GM12878 (cell line): ENCODE results near the gene ARHGAP45. TPM values are rescaled to one million over a fixed set of nuclear protein-coding genes. Genes with fewer than 3 reads are reported as not detected.

Source experiments
- ATAC-seq: fragments of 200-7000 bp; cut with Tn5 transposase; 3 replicates; pipeline ENCODE4 v1.9.1; 2020; ENCODE audit warnings: mild to moderate bottlenecking, moderate library complexity
- BruUV-seq: library from RNA; stranded (reverse); fragments of 400-500 nt; replicated peaks from 2 replicates; lab custom pipeline; 2021; lab: Mats Ljungman, UMichigan
- CTCF ChIA-PET: fragments of 300-600 bp; sonication (Branson Sonifier 250); formaldehyde crosslinking; extraction: SDS; loops from one replicate; lab custom pipeline; 2021; ENCODE audit warnings: inconsistent platforms; lab: Yijun Ruan, JAX
- POLR2A ChIA-PET: fragments of 350-600 bp; formaldehyde crosslinking; extraction: SDS; loops from one replicate; lab custom pipeline; 2021; ENCODE audit warnings: inconsistent platforms; lab: Charles Lee
- RAD21 ChIA-PET: fragments of 300-600 bp; sonication (Branson Sonifier 250); formaldehyde crosslinking; loops from one replicate; lab custom pipeline; 2023; ENCODE audit warnings: antibody characterized with exemption; ENCODE audit not compliant: unreplicated experiment; lab: Charles Lee
- SMC1A ChIA-PET: fragments of 300-600 bp; sonication (Branson Sonifier 250); formaldehyde crosslinking; loops from one replicate; lab custom pipeline; 2023; ENCODE audit not compliant: unreplicated experiment, uncharacterized antibody; lab: Charles Lee
- DNase-seq: peaks from one replicate; pipeline ENCODE4 v3.0.0-alpha.2; 2011; ENCODE audit warnings: low read depth, low spot score
- FAIRE-seq: peaks from 3 replicates; lab custom pipeline; 2011; peaks lifted over from hg19 to GRCh38; lab: Jason Lieb, UNC
- H2AFZ ChIP-seq: 2 replicates; pipeline ENCODE4 v1.6.0; 2011; ENCODE audit warnings: low read depth, low read length, control low read depth; ENCODE audit not compliant: control insufficient read depth
- H3K27ac ChIP-seq: 2 replicates; pipeline ENCODE4 v1.5.1; 2011; ENCODE audit warnings: control low read depth; ENCODE audit not compliant: control insufficient read depth, insufficient read depth
- H3K27me3 ChIP-seq, 2 experiments: replicated peaks in 1 of 2; 2 replicates each; pipeline versions ENCODE4 v1.6.0 to v1.6.1; 2011; ENCODE audit warnings: low read length in 1 of 2; ENCODE audit not compliant: control insufficient read depth in 2 of 2, insufficient read depth in 2 of 2
- H3K36me3 ChIP-seq, 2 experiments: 2 replicates each; pipeline ENCODE4 v1.5.1; 2011; ENCODE audit warnings: low read length in 1 of 2; ENCODE audit not compliant: control insufficient read depth in 2 of 2, insufficient read depth in 2 of 2
- H3K4me1 ChIP-seq: 2 replicates; pipeline ENCODE4 v1.6.1; 2011; ENCODE audit warnings: mild to moderate bottlenecking, low read length, moderate library complexity, mixed read lengths; ENCODE audit not compliant: control insufficient read depth, insufficient read depth
- H3K4me2 ChIP-seq: 2 replicates; pipeline ENCODE4 v1.6.0; 2011; ENCODE audit warnings: control low read depth; ENCODE audit not compliant: control insufficient read depth, insufficient read depth
- H3K4me3 ChIP-seq: fragments of 200-600 bp; sonication (generic); 2 replicates; pipeline ENCODE4 v1.5.1; 2016
- H3K79me2 ChIP-seq: 2 replicates; pipeline ENCODE4 v1.6.0; 2011; ENCODE audit warnings: low read length; ENCODE audit not compliant: control insufficient read depth, insufficient read depth
- H3K9ac ChIP-seq: 2 replicates; pipeline ENCODE4 v1.8.0; 2011; ENCODE audit warnings: low read length, control low read depth, mixed read lengths; ENCODE audit not compliant: control insufficient read depth, insufficient read depth
- H3K9me3 ChIP-seq: replicated peaks from 3 replicates; pipeline ENCODE4 v1.5.1; 2011; ENCODE audit warnings: mild to moderate bottlenecking, low read length; ENCODE audit not compliant: control insufficient read depth, insufficient read depth
- H4K20me1 ChIP-seq: 2 replicates; pipeline ENCODE4 v1.6.0; 2011; ENCODE audit not compliant: control insufficient read depth, insufficient read depth
- BHLHE40 ChIP-seq, 2 experiments: fragments of 450-650 bp in 1 of 2; IDR thresholded peaks; 2 replicates each; pipeline ENCODE4 v1.6.1; 2011 to 2017; ENCODE audit warnings: low read depth in 2 of 2, borderline replicate concordance in 1 of 2, improper control_type of control experiment in 1 of 2, low read length in 1 of 2, mild to moderate bottlenecking in 1 of 2
- CBFB ChIP-seq: IDR thresholded peaks from 2 replicates; pipeline ENCODE4 v1.6.1; 2016; ENCODE audit warnings: antibody characterized with exemption, low read depth
- EP300 ChIP-seq, 2 experiments: fragments of 150-350 bp in 1 of 2; IDR thresholded peaks; 2 replicates each; pipeline ENCODE4 v1.6.1; 2011 to 2012; ENCODE audit warnings: low read depth in 2 of 2, low read length in 2 of 2, borderline replicate concordance in 1 of 2, improper control_type of control experiment in 1 of 2, inconsistent platforms in 1 of 2; ENCODE audit not compliant: control insufficient read depth in 1 of 2
- MYB ChIP-seq: fragments of 150-350 bp; IDR thresholded peaks from 2 replicates; pipeline ENCODE4 v1.6.1; 2014; ENCODE audit warnings: mild to moderate bottlenecking, low read depth, low read length, borderline replicate concordance
- NFIC ChIP-seq: IDR thresholded peaks from 2 replicates; pipeline ENCODE4 v1.6.1; 2012; ENCODE audit warnings: low read depth, mild to moderate bottlenecking, inconsistent platforms, low read length, moderate library complexity
- POU2F2 ChIP-seq: IDR thresholded peaks from 3 replicates; pipeline ENCODE4 v1.6.1; 2011; ENCODE audit warnings: low read depth, mild to moderate bottlenecking, low read length, borderline replicate concordance
- RBBP5 ChIP-seq: fragments of 200-600 bp; sonication (generic); conservative IDR thresholded peaks from 2 replicates; pipeline ENCODE4 v1.6.1; 2016
- STAT3 ChIP-seq: IDR thresholded peaks from 2 replicates; pipeline ENCODE4 v1.6.1; 2011; ENCODE audit warnings: low read depth, low read length, improper control_type of control experiment
- TCF12 ChIP-seq: IDR thresholded peaks from 2 replicates; pipeline ENCODE4 v1.6.1; 2011; ENCODE audit warnings: low read depth, mild to moderate bottlenecking, low read length
- YY1 ChIP-seq: IDR thresholded peaks from 2 replicates; pipeline ENCODE4 v1.6.1; 2011; ENCODE audit warnings: low read depth, mild to moderate bottlenecking, low read length
- WGBS: methylation state at CpG from one replicate; pipeline ENCODE4 v1.1.6; 2016; ENCODE audit warnings: low lambda C conversion rate; ENCODE audit not compliant: insufficient replicate concordance, insufficient coverage; ENCODE audit errors: missing lambda C conversion rate; 5-methylcytosine and 5-hydroxymethylcytosine counted together
- in situ Hi-C: fragments of 300-500 bp; cut with MboI; formaldehyde crosslinking; loops from 9 replicates; pipeline ENCODE4 v1.14.3; 2018; ENCODE audit warnings: mixed read lengths
- intact Hi-C: fragments of 100-400 bp; cut with micrococcal nuclease; formaldehyde crosslinking; loops from one replicate; pipeline ENCODE4 v1.14.2; 2022; ENCODE audit not compliant: unreplicated experiment
- polyA plus RNA-seq, 11 experiments: library from polyadenylated mRNA; depleted of rRNA in 4 of 11; unstranded in 6 of 11; stranded (reverse) in 5 of 11; fragments of >200 nt; fragmentation: Nextera tagmentation in 4 of 11; fragmentation: Illumina TruSeq in 1 of 11; extraction: Ambion mirVana in 4 of 11; extraction: Trizol in 1 of 11; gene quantifications; 1 replicate in 1 of 11; 2 replicates in 10 of 11; pipeline versions ENCODE4 v1.2.1 to v1.2.3, GENCODE V29; 2011 to 2016; ENCODE audit warnings: inconsistent platforms in 2 of 11, missing spikeins in 2 of 11, low read depth in 1 of 11
- total RNA-seq, 4 experiments: library from RNA; depleted of rRNA in 3 of 4; stranded (reverse); fragments of >200 nt in 3 of 4; fragmentation: Illumina TruSeq in 1 of 4; extraction: Trizol in 1 of 4; gene quantifications; 2 replicates each; pipeline versions ENCODE4 v1.2.1 to v1.2.3, GENCODE V29; 2013 to 2021
- TF ChIP-seq, protein P1 (sequence below): fragments of 450-650 bp; IDR thresholded peaks from 2 replicates; pipeline ENCODE4 v1.6.1; 2016; ENCODE audit warnings: mild to moderate bottlenecking, moderate library complexity, borderline replicate concordance
- TF ChIP-seq, protein P2 (sequence below): IDR thresholded peaks from 2 replicates; pipeline ENCODE4 v1.6.1; 2011; ENCODE audit warnings: low read depth, mild to moderate bottlenecking, low read length, moderate library complexity, borderline replicate concordance; ENCODE audit errors: extremely low read depth
- TF ChIP-seq, protein P3 (sequence below): IDR thresholded peaks from 2 replicates; pipeline ENCODE4 v1.6.1; 2011; ENCODE audit warnings: mild to moderate bottlenecking, low read depth, low read length, moderate library complexity; ENCODE audit not compliant: insufficient replicate concordance
- TF ChIP-seq, protein P4 (sequence below): fragments of 450-650 bp; IDR thresholded peaks from 2 replicates; pipeline ENCODE4 v1.6.1; 2016; ENCODE audit warnings: mild to moderate bottlenecking

ARHGAP45 gene
- total and polyA plus RNA-seq, 10 of the 15 experiments (the other 5 are each of a cell fraction or from before 2014, with no cell fraction given) = 1.4 to 151 (median 59.9) TPM

DNA sequence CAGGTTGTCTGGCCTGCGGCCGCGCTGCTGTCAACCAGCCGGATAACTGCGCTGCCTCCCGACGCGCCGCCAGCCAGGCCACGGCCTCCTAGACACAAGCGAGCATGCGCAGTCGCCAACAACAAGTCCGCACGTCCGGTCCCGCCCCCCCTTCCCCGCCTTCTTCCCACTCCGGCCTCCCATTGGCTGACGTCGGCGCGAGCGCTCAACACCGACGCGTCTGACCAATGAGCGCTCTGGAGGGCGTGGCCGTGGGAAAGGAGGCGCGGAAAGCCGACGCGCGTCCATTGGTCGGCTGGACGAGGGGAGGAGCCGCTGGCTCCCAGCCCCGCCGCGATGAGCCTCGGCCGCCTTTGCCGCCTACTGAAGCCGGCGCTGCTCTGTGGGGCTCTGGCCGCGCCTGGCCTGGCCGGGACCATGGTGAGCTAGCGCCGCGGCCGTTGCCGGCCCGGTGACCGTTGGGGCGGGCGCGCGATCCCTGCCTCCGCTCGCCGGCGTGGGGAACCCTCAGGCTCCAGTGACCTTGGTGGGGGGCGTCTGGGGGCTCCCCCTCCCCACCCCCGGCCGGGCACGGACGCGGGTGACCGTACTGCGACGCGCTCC is 36.8 kb downstream of the ARHGAP45 start, which contains the start of gene GPX4:
Gene GPX4 (plus strand): TSS at position 287 of the 603 bp plus-strand sequence. CDS start 50 bp downstream, at position 337.
- ChIA-PET RAD21 (interaction anchor here (0.9 to 1.8 kb wide), 6 partner anchors 23 to 156 kb away, joined by 3 to 9 read pairs (median 3); partner anchors contain the start of gene ARHGAP45), CTCF (interaction anchor here (0.7 to 1.5 kb wide), 3 partner anchors 10 to 121 kb away, joined by 3 to 6 read pairs (median 3); no protein-coding TSS in a partner anchor), SMC1A (interaction anchor here (0.7 to 2.0 kb wide), 5 partner anchors 22 to 89 kb away, joined by 3 to 12 read pairs (median 4); partner anchors contain the start of gene ARHGAP45), POLR2A (interaction anchor here (0.8 to 4.0 kb wide), 10 partner anchors 10 to 82 kb away, joined by 3 to 45 read pairs (median 5); partner anchors contain the start of genes ARHGAP45 and CNN2)
- no peaks in the 10 kb centered on the region; the same call in 2 of the 3 replicates for H3K9me3 ChIP-seq
- no TSS peak for BruUV-seq
- intact Hi-C loops = loop anchor here (2.0 to 5.0 kb wide), 5 partner anchors 27 to 138 kb away; partner anchors contain the start of genes ATP5F1D, RNU6-2 and TMEM259
- ATAC-seq (peak; percentile 80), FAIRE-seq (peak; percentile 99), DNase-seq (peak; percentile 96)
- peaks cover 0 to 7% of the 10 kb centered on the region in 2 experiments; a peak in 2 of 4 replicates for H3K36me3 ChIP-seq
- H3K9ac ChIP-seq = peak within 1 kb of the TSS; percentile 74
- H3K4me3 ChIP-seq = peak within 1 kb of the TSS; percentile 91
- peak within 1 kb of the TSS; percentile 90 for H3K27ac ChIP-seq
- peak within 1 kb of the TSS; percentile 86 for H3K4me2 ChIP-seq
- H4K20me1 ChIP-seq = no peaks in the 10 kb centered on the region; the same call in 1 of the 2 replicates
- H2AFZ ChIP-seq = no peak within 1 kb of the TSS
- H3K27me3 ChIP-seq = no peaks in the 10 kb centered on the region
- peaks cover 9% of the 10 kb centered on the region for H3K79me2 ChIP-seq
- H3K4me1 ChIP-seq = peaks cover 38% of the 10 kb centered on the region
- in situ Hi-C loops = no loop called here
- WGBS = 2% methylated on average over 35 of the region's 75 CpGs
- TF ChIP-seq POU2F2 (peak; percentile 92), RBBP5 (no peak), STAT3 (no peak), EP300 (IDR thresholded peaks at IDR 0.05; ENCODE audit: borderline replicate concordance in 1 of 2, control insufficient read depth in 1 of 2, low read depth in 2 of 2, low read length in 2 of 2) (no peak), TCF12 (0 out of 2 replicates have a peak, but pooled peaks have one; percentile 39), YY1 (peak; percentile 71), MYB (no peak), BHLHE40 (IDR thresholded peaks at IDR 0.05; ENCODE audit: borderline replicate concordance in 1 of 2, low read depth in 2 of 2, low read length in 1 of 2) (no peak), NFIC (no peak), CBFB (no peak)
- TF ChIP-seq, protein P1, sequence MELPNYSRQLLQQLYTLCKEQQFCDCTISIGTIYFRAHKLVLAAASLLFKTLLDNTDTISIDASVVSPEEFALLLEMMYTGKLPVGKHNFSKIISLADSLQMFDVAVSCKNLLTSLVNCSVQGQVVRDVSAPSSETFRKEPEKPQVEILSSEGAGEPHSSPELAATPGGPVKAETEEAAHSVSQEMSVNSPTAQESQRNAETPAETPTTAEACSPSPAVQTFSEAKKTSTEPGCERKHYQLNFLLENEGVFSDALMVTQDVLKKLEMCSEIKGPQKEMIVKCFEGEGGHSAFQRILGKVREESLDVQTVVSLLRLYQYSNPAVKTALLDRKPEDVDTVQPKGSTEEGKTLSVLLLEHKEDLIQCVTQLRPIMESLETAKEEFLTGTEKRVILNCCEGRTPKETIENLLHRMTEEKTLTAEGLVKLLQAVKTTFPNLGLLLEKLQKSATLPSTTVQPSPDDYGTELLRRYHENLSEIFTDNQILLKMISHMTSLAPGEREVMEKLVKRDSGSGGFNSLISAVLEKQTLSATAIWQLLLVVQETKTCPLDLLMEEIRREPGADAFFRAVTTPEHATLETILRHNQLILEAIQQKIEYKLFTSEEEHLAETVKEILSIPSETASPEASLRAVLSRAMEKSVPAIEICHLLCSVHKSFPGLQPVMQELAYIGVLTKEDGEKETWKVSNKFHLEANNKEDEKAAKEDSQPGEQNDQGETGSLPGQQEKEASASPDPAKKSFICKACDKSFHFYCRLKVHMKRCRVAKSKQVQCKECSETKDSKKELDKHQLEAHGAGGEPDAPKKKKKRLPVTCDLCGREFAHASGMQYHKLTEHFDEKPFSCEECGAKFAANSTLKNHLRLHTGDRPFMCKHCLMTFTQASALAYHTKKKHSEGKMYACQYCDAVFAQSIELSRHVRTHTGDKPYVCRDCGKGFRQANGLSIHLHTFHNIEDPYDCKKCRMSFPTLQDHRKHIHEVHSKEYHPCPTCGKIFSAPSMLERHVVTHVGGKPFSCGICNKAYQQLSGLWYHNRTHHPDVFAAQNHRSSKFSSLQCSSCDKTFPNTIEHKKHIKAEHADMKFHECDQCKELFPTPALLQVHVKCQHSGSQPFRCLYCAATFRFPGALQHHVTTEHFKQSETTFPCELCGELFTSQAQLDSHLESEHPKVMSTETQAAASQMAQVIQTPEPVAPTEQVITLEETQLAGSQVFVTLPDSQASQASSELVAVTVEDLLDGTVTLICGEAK = no peak
- TF ChIP-seq, protein P2, sequence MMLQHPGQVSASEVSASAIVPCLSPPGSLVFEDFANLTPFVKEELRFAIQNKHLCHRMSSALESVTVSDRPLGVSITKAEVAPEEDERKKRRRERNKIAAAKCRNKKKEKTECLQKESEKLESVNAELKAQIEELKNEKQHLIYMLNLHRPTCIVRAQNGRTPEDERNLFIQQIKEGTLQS = no peak
- TF ChIP-seq, protein P3, sequence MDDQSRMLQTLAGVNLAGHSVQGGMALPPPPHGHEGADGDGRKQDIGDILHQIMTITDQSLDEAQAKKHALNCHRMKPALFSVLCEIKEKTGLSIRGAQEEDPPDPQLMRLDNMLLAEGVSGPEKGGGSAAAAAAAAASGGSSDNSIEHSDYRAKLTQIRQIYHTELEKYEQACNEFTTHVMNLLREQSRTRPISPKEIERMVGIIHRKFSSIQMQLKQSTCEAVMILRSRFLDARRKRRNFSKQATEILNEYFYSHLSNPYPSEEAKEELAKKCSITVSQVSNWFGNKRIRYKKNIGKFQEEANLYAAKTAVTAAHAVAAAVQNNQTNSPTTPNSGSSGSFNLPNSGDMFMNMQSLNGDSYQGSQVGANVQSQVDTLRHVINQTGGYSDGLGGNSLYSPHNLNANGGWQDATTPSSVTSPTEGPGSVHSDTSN = no peak
- TF ChIP-seq, protein P4, sequence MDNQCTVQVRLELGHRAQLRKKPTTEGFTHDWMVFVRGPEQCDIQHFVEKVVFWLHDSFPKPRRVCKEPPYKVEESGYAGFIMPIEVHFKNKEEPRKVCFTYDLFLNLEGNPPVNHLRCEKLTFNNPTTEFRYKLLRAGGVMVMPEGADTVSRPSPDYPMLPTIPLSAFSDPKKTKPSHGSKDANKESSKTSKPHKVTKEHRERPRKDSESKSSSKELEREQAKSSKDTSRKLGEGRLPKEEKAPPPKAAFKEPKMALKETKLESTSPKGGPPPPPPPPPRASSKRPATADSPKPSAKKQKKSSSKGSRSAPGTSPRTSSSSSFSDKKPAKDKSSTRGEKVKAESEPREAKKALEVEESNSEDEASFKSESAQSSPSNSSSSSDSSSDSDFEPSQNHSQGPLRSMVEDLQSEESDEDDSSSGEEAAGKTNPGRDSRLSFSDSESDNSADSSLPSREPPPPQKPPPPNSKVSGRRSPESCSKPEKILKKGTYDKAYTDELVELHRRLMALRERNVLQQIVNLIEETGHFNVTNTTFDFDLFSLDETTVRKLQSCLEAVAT = no peak
